ENCODE results near the gene MYH11.
"Not testable (repeated sequence)": the region's sequence is repeated elsewhere in the genome, so short reads cannot be mapped to it uniquely, and the experiment has no call there.

The MYH11 gene

GRCh38 chr16:15879255-15879811 lies 22.5 kb upstream of the MYH11 start:
- no peak for DNase-seq (ENCODE audit: low read depth in 1 of 2, low spot score in 1 of 2)

DNA sequence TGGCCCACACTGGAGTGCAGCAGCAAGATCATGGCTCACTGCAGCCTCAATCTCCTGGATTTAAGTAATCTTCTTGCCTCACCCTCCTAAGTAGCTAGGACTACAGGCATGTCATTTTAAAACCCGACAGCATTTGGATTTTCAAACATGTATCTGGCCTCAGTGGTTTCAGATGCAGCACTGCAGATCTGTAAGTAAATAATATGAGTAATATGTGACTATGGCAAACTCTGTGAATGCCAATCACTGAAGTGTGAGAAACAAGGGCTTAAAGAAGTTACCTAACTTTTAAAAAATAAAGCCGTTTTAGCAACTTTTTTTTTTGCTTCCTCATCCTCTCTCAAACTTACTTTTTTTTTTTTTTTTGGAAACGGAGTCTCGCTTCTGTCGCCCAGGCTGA lies 19.7 kb upstream of the MYH11 start:
- DNase-seq (ENCODE audit: low read depth in 1 of 2, low spot score in 1 of 2): no peak

GRCh38 chr16:15874745-15875314 lies 18.0 kb upstream of the MYH11 start:
- no peak for DNase-seq (ENCODE audit: low read depth in 1 of 2, low spot score in 1 of 2)

DNA sequence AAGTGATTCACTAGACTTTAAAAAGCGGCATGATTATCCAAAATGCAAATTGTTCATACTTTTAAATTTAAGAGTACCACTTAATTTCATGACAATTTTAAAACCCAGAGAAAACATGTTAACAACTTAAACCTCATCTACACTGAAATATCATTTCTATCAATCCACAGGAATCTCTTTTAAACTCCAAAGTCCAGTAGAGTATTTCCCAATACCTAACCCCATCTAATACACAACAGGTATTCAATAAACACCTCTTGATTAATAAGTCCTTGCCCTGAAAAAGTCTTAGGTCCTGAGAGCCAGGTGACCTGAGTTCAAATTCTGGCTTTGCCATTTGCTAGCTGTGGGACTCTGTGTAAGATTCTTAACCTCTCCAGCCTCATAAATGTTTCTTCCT lies 16.9 kb upstream of the MYH11 start:
- no peak for DNase-seq (ENCODE audit: low read depth in 1 of 2, low spot score in 1 of 2)

DNA sequence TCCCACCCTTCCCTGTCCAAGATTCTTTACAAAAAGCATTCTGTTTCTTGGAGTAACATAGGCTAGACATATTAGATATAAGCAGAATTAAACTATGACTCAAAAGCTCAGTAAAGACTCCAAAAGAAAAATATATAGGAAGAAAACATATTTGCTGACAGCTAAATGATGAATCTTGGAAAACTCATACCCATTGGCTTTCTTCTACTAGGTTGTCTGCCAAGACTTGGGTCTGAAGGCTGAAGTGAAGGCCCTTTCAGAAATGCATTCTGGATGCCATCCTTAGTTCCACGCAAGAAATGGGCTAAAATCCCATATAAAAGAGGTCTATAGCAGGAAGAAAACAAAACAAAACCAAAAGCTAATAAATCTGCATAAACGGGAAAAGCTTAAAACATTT lies 16.5 kb upstream of the MYH11 start:
- DNase-seq (ENCODE audit: low read depth in 1 of 2, low spot score in 1 of 2): no peak

GRCh38 chr16:15870011-15870410 lies 13.2 kb upstream of the MYH11 start:
- no peak for DNase-seq (ENCODE audit: low read depth in 1 of 2, low spot score in 1 of 2)

- no peak for DNase-seq (ENCODE audit: low read depth in 1 of 2, low spot score in 1 of 2)
These were observed 9.6 kb upstream of the MYH11 start for GRCh38 chr16:15866451-15866850.

- no peak for DNase-seq (ENCODE audit: low read depth in 1 of 2, low spot score in 1 of 2)
These were observed 8.9 kb upstream of the MYH11 start for GRCh38 chr16:15865742-15866141.

- DNase-seq (ENCODE audit: low read depth in 1 of 2, low spot score in 1 of 2): no peak
These were observed 8.1 kb upstream of the MYH11 start for GRCh38 chr16:15864939-15865338.

DNA sequence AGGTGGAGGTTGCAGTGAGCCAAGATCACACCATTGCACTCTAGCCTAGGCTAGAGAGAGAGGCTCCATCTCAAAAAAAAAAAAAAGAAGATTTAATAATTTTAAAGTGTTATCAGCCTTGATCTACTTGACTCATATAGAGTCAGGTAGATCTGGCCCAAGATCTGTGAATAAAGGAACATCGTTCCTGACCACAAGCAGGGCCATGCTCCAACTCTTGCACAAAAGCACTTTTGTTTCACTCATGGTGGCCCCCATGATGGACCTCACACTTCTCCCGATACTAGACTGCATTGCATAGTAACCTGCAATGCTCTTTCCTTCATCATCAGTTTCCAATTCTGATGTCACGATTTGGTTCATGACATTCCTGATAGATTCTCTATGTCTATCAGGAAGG lies 5.2 kb upstream of the MYH11 start:
- no peak for DNase-seq (ENCODE audit: low read depth in 1 of 2, low spot score in 1 of 2)

- no peak for DNase-seq (ENCODE audit: low read depth in 1 of 2, low spot score in 1 of 2)
These were observed 2.3 kb upstream of the MYH11 start for GRCh38 chr16:15858921-15859668.

DNA sequence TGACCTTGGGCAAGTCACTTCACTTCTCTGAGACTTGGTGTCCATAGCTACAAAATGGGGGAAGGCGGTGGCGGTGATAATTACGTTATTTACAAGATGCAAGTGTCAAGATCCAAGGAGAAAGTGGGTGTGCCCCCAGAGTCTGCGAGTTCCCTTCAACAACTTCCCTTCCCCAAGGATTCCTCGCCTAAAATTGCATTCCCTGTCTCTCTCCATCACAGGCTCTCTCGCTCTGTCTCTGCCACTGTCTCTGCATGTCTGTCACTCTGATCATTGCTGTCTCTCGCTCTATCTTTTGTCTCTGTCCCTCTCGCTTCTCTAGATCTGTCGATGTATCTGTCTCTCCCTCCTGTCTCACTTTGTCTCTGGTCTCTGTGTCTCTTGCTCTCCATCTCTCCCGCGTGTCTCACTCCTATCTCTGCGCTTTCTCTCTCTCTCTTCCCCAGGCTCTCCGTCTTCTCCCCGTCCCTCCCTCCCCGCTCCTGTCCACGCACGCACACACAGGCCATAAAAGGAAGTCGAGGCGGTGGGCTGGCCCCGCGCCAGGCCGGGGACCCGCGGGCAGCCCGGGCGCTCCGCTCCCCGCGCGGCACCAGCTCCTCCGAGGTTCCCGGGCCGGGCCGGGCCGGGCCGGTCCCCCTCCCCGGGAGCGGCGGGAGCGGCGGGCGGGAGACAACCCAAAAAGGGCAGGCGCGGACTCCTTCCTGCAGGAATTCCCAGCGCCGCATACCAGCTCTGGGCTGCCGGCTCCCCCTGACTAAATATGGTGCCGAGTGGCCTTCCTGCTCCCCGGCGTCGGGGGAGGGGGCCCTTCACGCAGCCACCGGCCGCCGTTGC lies 1.1 kb upstream of the MYH11 start:
- DNase-seq (ENCODE audit: low read depth in 1 of 2, low spot score in 1 of 2): no peak

- no peak for DNase-seq (ENCODE audit: low read depth in 1 of 2, low spot score in 1 of 2)
These were observed 646 bp downstream of the MYH11 start for GRCh38 chr16:15856182-15856581.

- no peak for DNase-seq (ENCODE audit: low read depth in 1 of 2, low spot score in 1 of 2)
These were observed 1.2 kb downstream of the MYH11 start for GRCh38 chr16:15855704-15856003.

- DNase-seq (ENCODE audit: low read depth in 1 of 2, low spot score in 1 of 2): no peak
These were observed 1.7 kb downstream of the MYH11 start for GRCh38 chr16:15854906-15855703.

- no peak for DNase-seq (ENCODE audit: low read depth in 1 of 2, low spot score in 1 of 2)
These were observed 2.8 kb downstream of the MYH11 start for GRCh38 chr16:15854061-15854460.

DNA sequence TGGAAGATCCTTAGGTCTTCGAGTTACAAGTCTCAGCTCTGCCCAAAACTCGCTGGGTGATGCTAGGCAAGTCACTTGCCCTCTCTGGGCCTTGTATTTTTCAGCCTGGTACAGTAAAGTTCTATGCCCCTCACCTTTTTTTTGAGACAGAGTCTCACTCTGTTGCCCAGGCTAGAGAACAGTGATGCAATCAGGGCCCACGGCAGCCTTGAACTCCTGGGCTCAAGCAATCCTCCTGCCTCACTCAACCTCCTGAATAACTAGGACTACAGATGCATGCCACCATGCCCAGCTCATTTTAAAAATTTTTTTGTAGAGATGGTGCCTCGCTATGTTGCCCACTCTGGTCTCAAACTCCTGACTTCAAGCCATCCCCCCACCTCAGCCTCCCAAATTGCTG lies 3.8 kb downstream of the MYH11 start:
- no peak for DNase-seq (ENCODE audit: low read depth in 1 of 2, low spot score in 1 of 2)

DNA sequence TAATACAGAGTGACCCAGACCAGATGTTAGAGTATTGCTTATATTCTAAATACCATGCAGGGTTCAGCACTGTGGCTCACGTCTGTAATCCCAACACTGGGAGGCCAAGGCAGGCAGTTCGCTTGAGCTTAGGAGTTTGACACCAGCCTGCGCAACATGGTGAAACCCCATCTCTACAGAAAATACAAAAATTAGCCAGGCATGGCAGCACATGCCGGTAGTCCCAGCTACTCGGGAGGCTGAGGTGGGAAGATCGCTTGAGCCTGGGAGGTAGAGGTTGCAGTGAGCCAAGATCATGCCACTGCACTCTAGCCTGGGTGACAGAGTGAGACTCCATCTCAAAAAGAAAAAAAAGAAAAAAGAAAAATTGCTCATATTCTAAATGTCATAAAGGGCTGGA lies 6.3 kb downstream of the MYH11 start:
- not testable (repeated sequence) for DNase-seq (ENCODE audit: low read depth in 1 of 2, low spot score in 1 of 2)

DNA sequence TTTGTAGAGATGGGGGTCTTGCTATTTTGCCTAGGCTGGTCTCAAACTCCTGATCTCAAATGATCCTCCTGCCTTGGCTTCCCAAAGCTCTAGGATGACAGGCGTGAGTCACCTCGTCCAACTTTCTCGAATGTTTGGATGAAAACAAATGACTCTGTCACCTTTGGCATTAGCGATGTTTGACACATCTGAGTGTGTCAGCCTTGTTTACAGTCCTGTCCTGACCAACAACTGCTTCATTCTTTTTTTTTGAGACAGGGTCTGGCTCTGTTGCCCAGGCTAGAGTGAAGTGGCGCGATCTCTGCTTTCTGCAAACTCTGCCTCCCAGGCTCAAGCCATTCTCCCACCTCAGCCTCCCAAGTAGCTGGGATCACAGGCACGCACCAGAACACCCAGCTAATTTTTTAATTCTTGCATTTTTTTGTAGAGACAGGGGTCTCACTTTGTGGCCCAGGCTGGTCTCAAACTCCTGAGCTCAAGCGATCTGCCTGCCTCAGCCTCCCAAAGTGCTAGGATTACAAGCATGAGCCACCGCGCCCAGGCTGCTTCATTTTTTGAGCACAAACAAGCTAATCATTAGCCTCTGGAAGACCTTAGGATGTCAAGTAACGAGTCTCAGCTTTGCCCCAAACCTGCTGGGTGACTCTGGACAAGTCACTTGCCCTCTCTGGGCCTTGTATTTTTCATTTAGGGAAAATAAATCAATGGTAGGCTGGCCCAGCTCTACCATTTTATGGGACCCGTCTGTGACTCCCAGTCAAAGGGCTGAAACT lies 7.4 kb downstream of the MYH11 start:
- DNase-seq (ENCODE audit: low read depth in 1 of 2, low spot score in 1 of 2): no peak

DNA sequence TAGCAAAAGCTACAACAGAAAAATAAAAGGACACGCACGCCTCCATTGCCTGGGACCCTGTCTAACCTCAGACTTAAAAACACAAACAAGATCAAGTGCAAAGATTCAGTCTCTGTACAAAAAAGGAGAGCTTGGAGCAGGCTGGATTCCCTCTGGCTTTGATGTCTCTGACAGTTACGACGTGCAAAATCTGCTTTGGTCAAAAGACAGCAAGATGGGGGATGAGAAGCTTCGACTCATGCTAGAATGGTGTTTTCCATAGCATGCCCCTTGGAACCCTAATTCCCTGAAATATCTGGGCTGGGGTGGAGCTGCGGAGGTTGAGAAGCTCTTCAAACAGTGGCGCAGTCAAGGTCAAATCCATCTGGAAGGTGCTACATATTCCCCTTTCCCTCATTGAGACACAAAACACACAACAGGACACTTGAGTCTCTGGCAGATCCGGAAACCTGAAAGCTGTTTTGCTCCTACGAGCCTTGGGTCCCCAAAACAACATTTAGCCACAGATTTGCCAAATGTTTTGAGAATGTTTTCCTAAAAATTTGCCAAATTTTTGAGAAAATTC lies 9.1 kb downstream of the MYH11 start:
- DNase-seq (ENCODE audit: low read depth in 1 of 2, low spot score in 1 of 2): no peak

Measured in activated T-helper 1 cell treated with anti-CD3 and anti-CD28 coated beads, Interleukin-2, amount 50 U/mL, for 16 hours (primary cell).